DMS153 (cell line): Measurements from ENCODE around the gene ZNF778.
A peak's percentile ranks its signal among the peaks of the same experiment; 100 is the strongest.
"Not testable (repeated sequence)": the region's sequence is repeated elsewhere in the genome, so short reads cannot be mapped to it uniquely, and the experiment has no call there.

ENCODE experiments used
- DNase-seq: peaks from one replicate; lab custom pipeline; 2025; lab: John Stamatoyannopoulos, UW

The ZNF778 gene

GRCh38 chr16:89183463-89183862, 34.0 kb upstream of the ZNF778 start:
- DNase-seq, result no peak

- DNase-seq, result no peak
Observed at GRCh38 chr16:89183975-89184676, 33.4 kb upstream of the ZNF778 start.

GRCh38 chr16:89184677-89184932, 32.9 kb upstream of the ZNF778 start:
- no peak for DNase-seq

- no peak for DNase-seq
Observed at GRCh38 chr16:89184933-89185794, 32.3 kb upstream of the ZNF778 start.

- DNase-seq, result not testable (repeated sequence)
Observed at GRCh38 chr16:89185887-89186592, 31.5 kb upstream of the ZNF778 start.

GRCh38 chr16:89186593-89187031, 30.9 kb upstream of the ZNF778 start:
- not testable (repeated sequence) for DNase-seq

- DNase-seq, result no peak
Observed at GRCh38 chr16:89187032-89187769, 30.3 kb upstream of the ZNF778 start.

GRCh38 chr16:89187770-89188392, 29.6 kb upstream of the ZNF778 start:
- no peak for DNase-seq

GRCh38 chr16:89188471-89189357, 28.8 kb upstream of the ZNF778 start:
- not testable (repeated sequence) for DNase-seq

- no peak for DNase-seq
Observed at GRCh38 chr16:89189358-89190025, 28.0 kb upstream of the ZNF778 start.

- DNase-seq, result no peak
Observed at GRCh38 chr16:89190150-89190958, 27.1 kb upstream of the ZNF778 start.

GRCh38 chr16:89191033-89191900, 26.2 kb upstream of the ZNF778 start:
- DNase-seq, result no peak

GRCh38 chr16:89191901-89192185, 25.7 kb upstream of the ZNF778 start:
- DNase-seq, result no peak

- DNase-seq, result peak; percentile 28
Observed at GRCh38 chr16:89192186-89192955, 25.1 kb upstream of the ZNF778 start.

GRCh38 chr16:89192956-89193575, 24.4 kb upstream of the ZNF778 start:
- DNase-seq, result peak; percentile 26

GRCh38 chr16:89193576-89194293, 23.8 kb upstream of the ZNF778 start:
- DNase-seq, result no peak
